HG02870 (cell line): Measurements from ENCODE around the gene GSS.

Experiments used
- ATAC-seq: cut with Tn5 transposase; IDR thresholded peaks from one replicate; pipeline ENCODE4 v1.9.1; 2021; ENCODE audit warnings: mild to moderate bottlenecking, moderate library complexity; ENCODE audit not compliant: unreplicated experiment

The GSS gene

DNA sequence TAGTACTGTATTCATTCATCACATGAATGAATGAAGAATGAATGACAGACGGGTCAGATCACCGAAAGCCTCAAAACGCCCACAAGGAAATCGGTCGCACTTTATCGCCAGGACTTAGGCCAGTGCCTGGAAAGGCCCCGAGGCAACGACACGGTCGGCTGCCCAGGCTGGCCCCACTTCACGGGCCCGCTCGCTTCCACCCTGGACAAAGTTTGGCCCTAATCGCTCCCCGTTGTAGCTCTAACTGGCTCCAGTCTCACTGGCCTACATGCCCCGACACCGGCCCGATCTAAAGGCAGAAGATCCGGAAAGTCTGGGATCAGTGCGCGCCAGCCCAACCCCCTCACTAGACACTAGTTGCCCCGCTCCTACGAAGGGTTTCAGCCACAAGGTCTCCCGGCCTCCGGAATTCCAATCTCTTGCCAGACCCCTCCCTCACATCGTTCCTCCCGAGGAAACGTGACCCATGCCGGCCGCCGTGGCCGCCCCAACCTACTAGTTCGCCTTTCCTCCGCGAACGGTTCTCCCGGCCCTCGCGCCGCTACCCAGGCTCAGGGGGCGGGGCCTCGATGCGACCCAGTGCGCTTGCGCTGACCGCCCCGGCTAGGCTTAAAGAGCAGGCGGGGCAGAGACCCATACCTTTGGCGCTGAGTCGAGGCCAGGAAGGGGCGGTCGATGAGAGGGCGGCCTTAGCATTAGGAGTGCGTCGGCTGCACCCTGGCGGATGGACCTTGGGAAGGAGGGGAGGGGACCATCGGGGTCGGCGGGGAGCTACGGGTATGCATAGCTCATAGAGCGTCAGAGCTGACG is at the start of gene GSS, which contains the start of gene MYH7B:
GSS (minus strand) TSS at position 576 of the 810 bp plus-strand sequence. CDS start 3,954 bp downstream, outside the sequence.
MYH7B (plus strand) TSS at position 638 of the 810 bp plus-strand sequence. CDS start 22,138 bp downstream, outside the sequence.
- peak; percentile 79 for ATAC-seq

GRCh38 chr20:35004749-35005462 is 49.3 kb upstream of the GSS start:
- no peak for ATAC-seq

GRCh38 chr20:35004051-35004725 is 48.6 kb upstream of the GSS start:
- ATAC-seq: no peak

- ATAC-seq: no peak
These were observed 47.8 kb upstream of the GSS start for GRCh38 chr20:35003211-35004031.

DNA sequence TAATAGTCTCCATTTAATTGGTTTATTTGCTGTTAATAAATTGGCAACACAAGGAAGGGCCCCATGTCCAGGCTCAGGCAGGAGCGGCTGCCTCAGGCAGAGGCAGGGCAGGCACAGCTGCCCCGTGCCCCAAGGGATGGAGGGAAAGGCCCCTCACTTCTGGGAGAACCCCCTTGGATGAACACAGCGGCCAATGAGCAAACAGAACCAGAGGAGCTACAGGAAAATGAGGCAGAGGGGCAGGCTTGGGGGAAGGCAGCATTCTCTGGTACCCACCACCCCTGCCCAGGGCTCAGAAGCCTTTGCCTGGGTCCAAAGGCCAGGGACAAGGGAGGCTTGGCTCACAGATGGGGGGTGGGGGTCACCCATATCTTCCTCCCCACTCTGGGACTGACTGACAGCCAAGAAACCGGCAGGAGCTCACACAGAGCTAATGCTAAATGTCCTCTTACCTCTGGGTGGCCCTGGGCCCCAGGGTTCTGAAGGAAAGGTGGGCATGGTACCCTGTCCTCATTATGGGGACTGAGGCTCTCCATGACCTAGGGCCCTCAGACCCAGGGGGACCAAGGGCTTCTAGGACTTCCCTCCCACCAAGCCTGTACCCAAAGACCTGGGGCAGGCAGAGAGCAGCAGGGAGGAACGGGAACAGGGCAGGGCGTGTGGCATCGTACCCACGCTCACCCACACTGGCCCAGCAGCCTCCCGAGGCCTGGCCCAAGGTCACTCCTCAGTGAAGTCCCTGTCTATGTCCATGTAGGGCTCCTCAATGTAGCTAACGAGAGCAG is 47.0 kb upstream of the GSS start:
- ATAC-seq: no peak

- ATAC-seq: no peak
These were observed 46.2 kb upstream of the GSS start for GRCh38 chr20:35001596-35002362.

DNA sequence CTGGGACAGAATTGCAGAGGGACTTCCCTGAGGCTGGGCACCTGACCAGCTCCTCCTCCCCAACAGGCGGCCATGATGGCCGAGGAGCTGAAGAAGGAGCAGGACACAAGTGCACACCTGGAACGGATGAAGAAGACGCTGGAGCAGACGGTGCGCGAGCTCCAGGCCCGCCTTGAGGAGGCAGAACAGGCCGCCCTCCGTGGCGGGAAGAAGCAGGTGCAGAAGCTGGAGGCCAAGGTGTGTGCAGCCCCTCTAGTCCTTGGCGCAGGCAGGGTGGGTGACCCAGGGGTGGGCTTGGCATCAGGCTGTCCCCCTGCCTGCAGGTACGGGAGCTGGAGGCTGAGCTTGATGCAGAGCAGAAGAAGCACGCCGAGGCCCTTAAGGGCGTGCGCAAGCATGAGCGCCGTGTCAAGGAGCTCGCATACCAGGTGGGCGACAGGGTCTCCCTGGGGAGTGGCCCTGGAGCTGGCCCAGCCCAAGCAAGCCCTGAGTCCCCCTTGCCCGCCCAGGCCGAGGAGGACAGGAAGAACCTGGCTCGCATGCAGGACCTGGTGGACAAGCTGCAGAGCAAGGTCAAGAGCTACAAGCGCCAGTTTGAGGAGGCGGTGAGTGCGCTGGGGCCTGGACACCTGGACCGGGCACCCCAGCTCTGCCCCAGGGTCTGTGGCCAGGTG is 45.5 kb upstream of the GSS start:
- ATAC-seq: no peak

- ATAC-seq: no peak
These were observed 44.8 kb upstream of the GSS start for GRCh38 chr20:35000311-35000921.

DNA sequence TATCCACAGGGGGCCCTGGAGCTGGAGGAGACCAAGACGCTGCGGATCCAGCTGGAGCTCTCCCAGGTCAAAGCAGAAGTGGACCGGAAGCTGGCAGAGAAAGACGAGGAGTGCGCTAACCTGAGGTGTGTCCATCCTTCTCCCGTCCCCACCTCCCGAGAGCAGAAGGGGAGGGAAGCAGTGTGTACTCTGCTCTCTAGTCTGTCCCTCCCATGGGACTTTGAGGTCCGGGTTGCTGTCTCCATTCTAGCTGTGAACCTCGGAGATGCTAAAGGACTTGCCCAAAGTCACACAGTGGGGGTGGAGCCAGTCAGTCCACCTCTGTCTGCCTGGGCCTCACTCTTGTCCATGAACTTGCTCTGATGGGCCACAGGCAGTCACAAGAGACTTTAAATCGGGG is 44.2 kb upstream of the GSS start:
- no peak for ATAC-seq

- no peak for ATAC-seq
These were observed 43.4 kb upstream of the GSS start for GRCh38 chr20:34999021-34999451.

GRCh38 chr20:34998331-34998950 is 42.8 kb upstream of the GSS start:
- ATAC-seq: no peak

GRCh38 chr20:34997774-34998173 is 42.2 kb upstream of the GSS start:
- no peak for ATAC-seq

DNA sequence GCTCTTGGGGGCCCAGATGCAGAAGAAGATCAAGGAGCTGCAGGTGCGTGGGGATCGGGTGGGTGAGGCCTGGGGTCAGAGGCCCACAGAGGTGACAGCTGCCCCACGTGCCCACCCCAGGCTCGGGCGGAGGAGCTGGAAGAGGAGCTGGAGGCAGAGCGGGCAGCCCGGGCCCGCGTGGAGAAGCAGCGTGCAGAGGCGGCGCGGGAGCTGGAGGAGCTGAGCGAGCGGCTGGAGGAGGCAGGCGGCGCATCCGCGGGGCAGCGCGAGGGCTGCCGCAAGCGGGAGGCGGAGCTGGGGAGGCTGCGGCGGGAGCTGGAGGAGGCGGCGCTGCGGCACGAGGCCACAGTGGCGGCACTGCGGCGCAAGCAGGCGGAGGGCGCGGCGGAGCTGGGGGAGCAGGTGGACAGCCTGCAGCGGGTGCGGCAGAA is 41.5 kb upstream of the GSS start:
- ATAC-seq: no peak

DNA sequence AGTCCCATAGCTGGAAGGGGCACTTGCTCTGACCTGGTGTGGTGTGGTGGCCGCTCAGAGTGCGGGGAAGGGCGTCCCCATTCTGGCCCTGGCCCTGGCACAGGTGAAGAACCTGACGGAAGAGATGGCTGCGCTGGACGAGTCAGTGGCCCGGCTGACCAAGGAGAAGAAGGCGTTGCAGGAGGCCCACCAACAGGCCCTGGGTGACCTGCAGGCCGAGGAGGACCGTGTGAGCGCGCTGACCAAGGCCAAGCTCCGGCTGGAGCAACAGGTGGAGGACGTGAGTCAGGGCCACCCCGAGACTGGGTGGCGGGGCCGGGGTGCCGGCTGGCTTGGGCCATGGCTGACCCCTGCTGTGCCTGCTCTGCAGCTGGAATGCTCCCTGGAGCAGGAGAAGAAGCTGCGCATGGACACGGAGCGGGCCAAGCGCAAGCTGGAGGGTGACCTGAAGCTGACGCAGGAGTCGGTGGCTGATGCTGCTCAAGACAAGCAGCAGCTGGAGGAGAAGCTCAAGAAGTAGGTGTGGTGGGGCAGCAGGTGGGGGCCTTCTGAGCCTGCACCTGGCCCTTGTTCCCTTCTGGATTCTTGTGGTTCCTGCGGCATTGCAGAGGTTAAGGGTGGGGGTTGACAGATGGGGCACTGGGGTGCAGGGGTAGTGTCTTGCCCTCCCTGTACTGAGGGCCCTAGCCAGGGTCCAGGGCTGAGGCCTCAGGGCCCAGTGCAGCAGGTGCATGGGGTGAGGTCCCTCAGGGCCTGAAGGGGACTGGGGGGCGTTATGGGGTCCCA is 40.8 kb upstream of the GSS start:
- ATAC-seq: no peak

DNA sequence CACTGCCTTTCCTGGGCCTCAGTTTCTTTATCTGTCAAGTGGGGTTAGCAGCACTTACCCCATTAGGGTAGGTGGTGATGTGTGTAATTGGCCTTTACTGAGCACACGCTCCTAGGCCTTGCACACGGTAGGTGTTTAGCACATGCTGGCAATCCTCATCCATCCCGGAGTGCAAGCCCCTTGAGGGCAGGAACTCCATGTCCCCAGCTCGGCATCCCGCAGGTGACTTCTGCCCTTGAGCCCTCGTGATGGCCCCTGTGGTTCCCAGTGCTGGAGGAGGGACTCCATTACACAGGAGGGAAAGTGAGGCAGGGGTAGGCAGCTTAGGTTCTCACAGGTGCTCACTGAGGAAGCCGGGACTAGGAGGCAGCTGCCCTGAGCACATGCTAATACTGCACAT is 40.1 kb upstream of the GSS start:
- no peak for ATAC-seq

DNA sequence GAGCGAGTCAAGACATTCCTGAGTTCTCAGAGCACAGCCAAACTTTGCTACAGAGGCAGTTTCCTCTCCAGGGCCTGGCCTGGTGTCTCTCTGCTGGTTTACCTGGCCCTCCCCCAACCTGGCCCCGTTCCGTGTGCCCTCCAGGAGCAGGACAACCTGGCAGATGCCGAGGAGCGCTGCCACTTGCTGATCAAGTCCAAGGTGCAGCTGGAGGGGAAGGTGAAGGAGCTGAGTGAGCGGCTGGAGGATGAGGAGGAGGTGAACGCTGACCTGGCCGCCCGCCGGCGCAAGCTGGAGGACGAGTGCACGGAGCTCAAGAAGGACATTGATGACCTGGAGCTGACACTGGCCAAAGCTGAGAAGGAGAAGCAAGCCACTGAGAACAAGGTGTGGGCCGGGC is 39.6 kb upstream of the GSS start:
- no peak for ATAC-seq
